HepG2 (cell line): ENCODE measurements around the gene ARVCF. TPM values are rescaled to one million over a fixed set of nuclear protein-coding genes. Genes with fewer than 3 reads are reported as not detected.

ENCODE experiments used
- AGO2 ChIP-seq: fragments of 200-400 bp; formaldehyde crosslinking; optimal IDR thresholded peaks from 2 replicates; pipeline ENCODE3; 2017; ENCODE audit warnings: mild to moderate bottlenecking, low read depth, low read length, moderate library complexity
- AKAP8 ChIP-seq: sonication (generic); formaldehyde crosslinking; IDR thresholded peaks from 2 replicates; pipeline ENCODE4 v1.5.1; 2020; ENCODE audit warnings: mild to moderate bottlenecking, missing genetic modification reagents
- ARID5B ChIP-seq: IDR thresholded peaks from 2 replicates; pipeline ENCODE4 v1.4.0; 2020; ENCODE audit warnings: mild to moderate bottlenecking, missing genetic modification reagents
- ARNT ChIP-seq: fragments of 450-650 bp; IDR thresholded peaks from 2 replicates; pipeline ENCODE4 v1.6.1; 2017
- ATF1 ChIP-seq: IDR thresholded peaks from 2 replicates; pipeline ENCODE4 v1.6.1; 2016; ENCODE audit warnings: mild to moderate bottlenecking, control low read depth
- ATF3 ChIP-seq: sonication (generic); formaldehyde crosslinking; IDR thresholded peaks from 2 replicates; pipeline ENCODE4 v1.4.0; 2020; ENCODE audit warnings: missing genetic modification reagents
- CERS6 ChIP-seq: sonication (generic); formaldehyde crosslinking; IDR thresholded peaks from 2 replicates; pipeline ENCODE4 v1.5.0; 2020; ENCODE audit warnings: missing genetic modification reagents
- DMTF1 ChIP-seq: sonication (generic); formaldehyde crosslinking; IDR thresholded peaks from 2 replicates; pipeline ENCODE4 v1.4.0; 2020; ENCODE audit warnings: mild to moderate bottlenecking, missing genetic modification reagents
- FLYWCH1 ChIP-seq: sonication (generic); formaldehyde crosslinking; IDR thresholded peaks from 2 replicates; pipeline ENCODE4 v1.8.1; 2023; ENCODE audit warnings: mild to moderate bottlenecking, missing genetic modification reagents
- HDAC1 ChIP-seq: sonication (generic); formaldehyde crosslinking; IDR thresholded peaks from 2 replicates; pipeline ENCODE4 v1.5.1; 2020; ENCODE audit warnings: mild to moderate bottlenecking, missing genetic modification reagents
- HMG20B ChIP-seq: conservative IDR thresholded peaks from 2 replicates; pipeline ENCODE4 v1.6.1; 2016; ENCODE audit warnings: missing genetic modification reagents, missing compliant biosample characterization
- HNRNPUL1 ChIP-seq: fragments of 200-400 bp; formaldehyde crosslinking; IDR thresholded peaks from 2 replicates; pipeline ENCODE4 v1.6.1; 2017; ENCODE audit warnings: low read depth, mild to moderate bottlenecking, low read length, moderate library complexity
- KLF16 ChIP-seq, 2 experiments: sonication (generic) in 1 of 2; formaldehyde crosslinking in 1 of 2; IDR thresholded peaks; 2 replicates each; pipeline versions ENCODE4 v1.6.1 to v1.8.0; 2016 to 2023; ENCODE audit warnings: missing genetic modification reagents in 2 of 2, missing compliant biosample characterization in 1 of 2
- KLF9 ChIP-seq: IDR thresholded peaks from 2 replicates; pipeline ENCODE4 v1.6.1; 2016; ENCODE audit warnings: low read depth
- NFIC ChIP-seq: IDR thresholded peaks from 2 replicates; pipeline ENCODE4 v1.6.1; 2012; ENCODE audit warnings: mild to moderate bottlenecking, low read length, inconsistent platforms
- SIX1 ChIP-seq: sonication (generic); formaldehyde crosslinking; IDR thresholded peaks from 2 replicates; pipeline ENCODE4 v1.4.0; 2020; ENCODE audit warnings: missing genetic modification reagents, borderline replicate concordance
- SP1 ChIP-seq, 2 experiments: fragments of 450-650 bp in 1 of 2; sonication (generic) in 1 of 2; formaldehyde crosslinking in 1 of 2; IDR thresholded peaks; 2 replicates each; pipeline versions ENCODE4 v1.4.0 to v1.6.1; 2016 to 2020; ENCODE audit warnings: missing genetic modification reagents in 1 of 2
- TBX2 ChIP-seq: sonication (generic); formaldehyde crosslinking; IDR thresholded peaks from 2 replicates; pipeline ENCODE4 v1.5.0; 2020; ENCODE audit warnings: missing genetic modification reagents, mild to moderate bottlenecking, borderline replicate concordance
- ZC3H13 ChIP-seq: sonication (generic); formaldehyde crosslinking; IDR thresholded peaks from 2 replicates; pipeline ENCODE4 v1.8.1; 2023; ENCODE audit warnings: mild to moderate bottlenecking, missing genetic modification reagents, moderate library complexity
- ZNF101 ChIP-seq: sonication (generic); formaldehyde crosslinking; IDR thresholded peaks from 2 replicates; pipeline ENCODE4 v1.4.0; 2020; ENCODE audit warnings: mild to moderate bottlenecking, low read depth, missing genetic modification reagents, borderline replicate concordance
- ZNF44 ChIP-seq: sonication (generic); formaldehyde crosslinking; IDR thresholded peaks from 2 replicates; pipeline ENCODE4 v1.5.1; 2020; ENCODE audit warnings: mild to moderate bottlenecking, missing genetic modification reagents
- ZNF576 ChIP-seq: sonication (generic); formaldehyde crosslinking; IDR thresholded peaks from 2 replicates; pipeline ENCODE4 v1.4.0; 2020; ENCODE audit warnings: mild to moderate bottlenecking, missing genetic modification reagents
- polyA plus RNA-seq, 8 experiments: library from polyadenylated mRNA; depleted of rRNA in 3 of 8; stranded (reverse) in 7 of 8; unstranded in 1 of 8; fragments of >200 nt; fragmentation: Illumina TruSeq in 4 of 8; extraction: Trizol in 4 of 8; gene quantifications; 2 replicates each; pipeline versions ENCODE4 v1.2.1 to v1.2.3, GENCODE V29; 2011 to 2016; ENCODE audit warnings: low read depth in 4 of 8, missing spikeins in 1 of 8, mixed read lengths in 1 of 8; ENCODE audit not compliant: insufficient read depth in 1 of 8
- total RNA-seq, 5 experiments: library from RNA; depleted of rRNA; stranded (reverse); fragments of >200 nt; fragmentation: Illumina TruSeq; extraction: Trizol; gene quantifications; 2 replicates each; pipeline ENCODE4 v1.2.3, GENCODE V29; 2016; ENCODE audit warnings: low read depth in 1 of 5

ARVCF gene
- total and polyA plus RNA-seq, 2 of the 13 experiments (the other 11 are each of a cell fraction or from before 2014, with no cell fraction given): 16.4 to 17.7 TPM

- peak; percentile 88 for TF ChIP-seq AGO2
- TF ChIP-seq KLF16 (CRISPR knock-in tag; IDR thresholded peaks at IDR 0.05): no peak; a peak in 1 of 4 replicates
- TF ChIP-seq HMG20B: peak; percentile 63; the same call in 1 of the 2 replicates
- no peak for TF ChIP-seq SP1 (IDR thresholded peaks at IDR 0.05)
- TF ChIP-seq SP1 (CRISPR knock-in tag; IDR thresholded peaks at IDR 0.05): peak; percentile 33
- 0 out of 2 replicates have a peak, but pooled peaks have one; percentile 46 for TF ChIP-seq NFIC
- TF ChIP-seq CERS6 (CRISPR knock-in tag): no peak
- no peak for TF ChIP-seq HNRNPUL1
- no peak for TF ChIP-seq FLYWCH1 (CRISPR knock-in tag)
- peak; percentile 51; the same call in 1 of the 2 replicates for TF ChIP-seq HDAC1 (CRISPR knock-in tag)
- TF ChIP-seq ATF1 (CRISPR knock-in tag): no peak
- TF ChIP-seq SIX1 (CRISPR knock-in tag): no peak
- peak; percentile 65 for TF ChIP-seq ARID5B
- TF ChIP-seq KLF9 (CRISPR knock-in tag): peak; percentile 49; the same call in 1 of the 2 replicates
- no peak for TF ChIP-seq ZNF576
- TF ChIP-seq DMTF1 (CRISPR knock-in tag): no peak
- no peak for TF ChIP-seq ZNF44 (CRISPR knock-in tag)
- TF ChIP-seq ARNT: no peak
- peak; percentile 7; the same call in 1 of the 2 replicates for TF ChIP-seq ZC3H13 (CRISPR knock-in tag)
- TF ChIP-seq ATF3 (CRISPR knock-in tag): no peak
- no peak; the same call in 1 of the 2 replicates for TF ChIP-seq TBX2
- peak; percentile 93 for TF ChIP-seq AKAP8 (CRISPR knock-in tag)
- no peak for TF ChIP-seq ZNF101 (CRISPR knock-in tag)
Observed at GRCh38 chr22:19959587-19960490, 56.8 kb downstream of the ARVCF start (continued).
